ENCODE data around the gene CCK.
"Not testable (repeated sequence)": the region's sequence is repeated elsewhere in the genome, so short reads cannot be mapped to it uniquely, and the experiment has no call there.

Gene CCK

GRCh38 chr3:42266085-42266484 lies at the start of gene CCK:
TSS of gene CCK (minus strand) at chr3:42266185. CDS start at chr3:42263630, 2,555 bp downstream.
- DNase-seq (ENCODE audit: low read depth): no peak

- DNase-seq (ENCODE audit: low read depth): no peak
Observed at GRCh38 chr3:42314411-42314810, 48.4 kb upstream of the CCK start.

GRCh38 chr3:42308651-42309050 lies 42.7 kb upstream of the CCK start:
- no peak for DNase-seq (ENCODE audit: low read depth)

GRCh38 chr3:42306499-42306898 lies 40.5 kb upstream of the CCK start:
- DNase-seq (ENCODE audit: low read depth): no peak

GRCh38 chr3:42302924-42303634 lies 37.1 kb upstream of the CCK start:
- DNase-seq (ENCODE audit: low read depth): no peak

- DNase-seq (ENCODE audit: low read depth): no peak
Observed at GRCh38 chr3:42301446-42302175, 35.6 kb upstream of the CCK start.

- DNase-seq (ENCODE audit: low read depth): no peak
Observed at GRCh38 chr3:42300778-42301177, 34.8 kb upstream of the CCK start.

GRCh38 chr3:42300013-42300412 lies 34.0 kb upstream of the CCK start:
- DNase-seq (ENCODE audit: low read depth): peak; percentile 42

GRCh38 chr3:42298259-42298658 lies 32.3 kb upstream of the CCK start:
- DNase-seq (ENCODE audit: low read depth): no peak

GRCh38 chr3:42292009-42292408 lies 26.0 kb upstream of the CCK start:
- no peak for DNase-seq (ENCODE audit: low read depth)

GRCh38 chr3:42290966-42291714 lies 25.2 kb upstream of the CCK start:
- no peak for DNase-seq (ENCODE audit: low read depth)

GRCh38 chr3:42289026-42289425 lies 23.0 kb upstream of the CCK start:
- no peak for DNase-seq (ENCODE audit: low read depth)

- DNase-seq (ENCODE audit: low read depth): no peak
Observed at GRCh38 chr3:42288385-42288784, 22.4 kb upstream of the CCK start.

GRCh38 chr3:42287423-42287822 lies 21.4 kb upstream of the CCK start:
- not testable (repeated sequence) for DNase-seq (ENCODE audit: low read depth)

GRCh38 chr3:42277676-42278075 lies 11.7 kb upstream of the CCK start:
- peak; percentile 10 for DNase-seq (ENCODE audit: low read depth)

- DNase-seq (ENCODE audit: low read depth): no peak
Observed at GRCh38 chr3:42276141-42277132, 10.5 kb upstream of the CCK start.

- DNase-seq (ENCODE audit: low read depth): no peak
Observed at GRCh38 chr3:42275217-42275616, 9.2 kb upstream of the CCK start.

GRCh38 chr3:42274266-42274665 lies 8.3 kb upstream of the CCK start:
- DNase-seq (ENCODE audit: low read depth): no peak

GRCh38 chr3:42273361-42273760 lies 7.4 kb upstream of the CCK start:
- DNase-seq (ENCODE audit: low read depth): no peak

- no peak for DNase-seq (ENCODE audit: low read depth)
Observed at GRCh38 chr3:42271786-42272185, 5.8 kb upstream of the CCK start.

- DNase-seq (ENCODE audit: low read depth): no peak
Observed at GRCh38 chr3:42270561-42270960, 4.6 kb upstream of the CCK start.

GRCh38 chr3:42269647-42270046 lies 3.7 kb upstream of the CCK start:
- DNase-seq (ENCODE audit: low read depth): no peak

Data from amniotic epithelial cell (primary cell).